Heart right ventricle (tissue), 16 donors: Measurements from ENCODE around the gene TBCCD1. TPM values are rescaled to one million over a fixed set of nuclear protein-coding genes. Genes with fewer than 3 reads are reported as not detected.
A peak's percentile ranks its signal among the peaks of the same experiment; 100 is the strongest.
"Not testable (repeated sequence)": the region's sequence is repeated elsewhere in the genome, so short reads cannot be mapped to it uniquely, and the experiment has no call there.

Experiments used
- ATAC-seq, 8 donors: fragments of 200-7000 bp; cut with Tn5 transposase; one replicate each; pipeline ENCODE4 v1.9.1; 2020; ENCODE audit warnings: mild to moderate bottlenecking in 8 of 8, moderate library complexity in 8 of 8, moderate number of reproducible peaks in 1 of 8
- DNase-seq, 2 donors: peaks; one replicate each; pipeline ENCODE4 v3.0.0-alpha.2; 2020
- H3K27ac ChIP-seq, 10 donors: fragments of 200-600 bp; sonication (generic) in 2 of 10; one replicate each; pipeline versions ENCODE4 v1.5.0 to v1.8.0; 2020 to 2022; ENCODE audit warnings: mild to moderate bottlenecking in 3 of 10
- H3K27me3 ChIP-seq, 7 donors: fragments of 200-600 bp; one replicate each; pipeline ENCODE4 v1.8.0; 2021 to 2022; ENCODE audit warnings: mild to moderate bottlenecking in 2 of 7
- H3K36me3 ChIP-seq, 9 donors: fragments of 200-600 bp; sonication (generic) in 1 of 9; one replicate each; pipeline versions ENCODE4 v1.5.0 to v1.8.0; 2020 to 2022; ENCODE audit warnings: mild to moderate bottlenecking in 2 of 9
- H3K4me1 ChIP-seq, 9 donors: fragments of 200-600 bp; sonication (generic) in 1 of 9; one replicate each; pipeline versions ENCODE4 v1.5.0 to v1.8.0; 2020 to 2022; ENCODE audit warnings: mild to moderate bottlenecking in 4 of 9
- H3K4me3 ChIP-seq, 10 donors: fragments of 200-600 bp; sonication (generic) in 2 of 10; one replicate each; pipeline versions ENCODE4 v1.5.0 to v1.8.0; 2020 to 2022; ENCODE audit warnings: mild to moderate bottlenecking in 7 of 10, moderate library complexity in 2 of 10
- H3K9me3 ChIP-seq, 11 donors: fragments of 200-600 bp in 10 of 11; sonication (generic) in 2 of 11; one replicate each; pipeline versions ENCODE4 v1.5.0 to v1.8.0; 2013 to 2022; ENCODE audit warnings: mild to moderate bottlenecking in 2 of 11, control low read depth in 1 of 11, moderate library complexity in 1 of 11
- WGBS, 2 donors: extraction: QIAGEN DNeasy Blood & Tissue Kit; methylation state at CpG; one replicate each; pipeline ENCODE4 v1.1.7; 2013; ENCODE audit warnings: inconsistent platforms in 1 of 2; 5-methylcytosine and 5-hydroxymethylcytosine counted together
- intact Hi-C, 10 donors: fragments of 100-400 bp; cut with DNase I; formaldehyde crosslinking; loops; one replicate each; pipeline versions ENCODE4 v1.11.1 to v1.14.2; 2022
- polyA plus RNA-seq, 2 donors: library from polyadenylated mRNA; stranded (reverse); fragments of 200-250 nt; gene quantifications; one replicate each; pipeline ENCODE4 v1.2.3, GENCODE V29; 2013
- total RNA-seq, 10 donors: library from RNA; stranded (reverse); fragmentation: NEBNext Ultra II Directional in 3 of 10; extraction: Animal tissue kit (Norgen Biotek cat#: 25700) in 3 of 10; gene quantifications; one replicate each; pipeline versions ENCODE4 v1.2.1 to v1.2.4, GENCODE V29; 2021 to 2023
- TF ChIP-seq, protein P1 (sequence below), 9 donors: fragments of 200-600 bp; sonication (generic) in 2 of 9; IDR thresholded peaks; one replicate each; pipeline versions ENCODE4 v1.5.0 to v1.8.0; 2021 to 2022; ENCODE audit warnings: antibody characterized with exemption in 9 of 9, mild to moderate bottlenecking in 5 of 9, moderate library complexity in 1 of 9
- donor health status: Arrhythmogenic right ventricular cardiomyopathy.
- donor health status: ischemic (EF 13 %, LVEDD 7.1; RV severe dilation, severe dysfunction).
- donor health status: healthy with polysubstance abuse.
- donor health status: DM: no; HTN: yes; CAD: no.
- donor health status: DM: no; HTN: no; CAD: no.
- donor health status: ischemic (EF 25% LVEDD 6.9; RV normal size, moderate dysfunction).
- donor health status: ischemic (EF 25% LVEDD 5.7; RV mildly dilated, moderate dysfunction).
- donor health status: healthy.
- donor health status: DM: yes; HTN: yes; CAD: no.
- donor health status: Ischemic cardiomyopathy.
- donor health status: ischemic (EF 35%, LVEDD 5.7; RV mildly dilated, moderate dysfunction).
- donor health status: nonischemic (EF 11% LVEDD 7.7; RV severe dilation, severe dysfunction).
- donor health status: DM: yes; HTN: yes; CAD: no.
- donor health status: PGD.
- donor health status: ischemic (EF 29% LVEDD 5.4; RV normal size, mild dysfunction).
- donor health status: nonischemic (EF 23%, LVEDD 6.1; RV moderate dilation, normal function).

Gene TBCCD1
- total and polyA plus RNA-seq, 12 donors, result 3.1 to 7.9 (median 6.7) TPM

DNA sequence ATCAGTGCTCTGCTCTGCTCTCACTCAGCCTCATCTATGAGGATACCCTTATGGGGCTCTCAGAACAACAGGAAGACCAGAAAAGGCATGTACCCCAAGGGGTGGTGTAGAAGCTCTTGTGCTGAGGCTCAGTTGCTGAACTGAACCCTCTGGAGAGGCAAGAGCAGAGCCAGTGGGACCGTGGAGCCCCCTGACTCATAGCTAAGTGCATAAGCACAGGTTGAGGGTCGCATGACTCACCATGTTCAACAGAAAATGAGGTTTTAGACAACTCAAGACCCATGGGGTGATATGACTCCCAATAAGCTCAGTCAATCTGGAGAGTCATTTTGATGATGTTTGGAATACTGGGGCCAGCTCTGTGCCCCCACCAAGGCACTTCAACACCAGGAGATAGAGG is 60.3 kb downstream of the TBCCD1 start:
- no peak for ATAC-seq
- no peak overlapping the region for H3K4me3 ChIP-seq
- H3K4me1 ChIP-seq, result peaks cover 0 to 24% (median 15%) of the 10 kb centered on the region in 9 donors
- WGBS, 2 donors, result 90% methylated on average over 2 of the region's 2 CpGs
- no peaks in the 10 kb centered on the region for H3K9me3 ChIP-seq
- no peaks in the 10 kb centered on the region for H3K36me3 ChIP-seq
- H3K27ac ChIP-seq, result no peak overlapping the region
- DNase-seq, result no peak
- H3K27me3 ChIP-seq, result peaks cover 0 to 7% (median 0%) of the 10 kb centered on the region in 7 donors
- intact Hi-C loops, result no loop called here
- TF ChIP-seq, protein P1, sequence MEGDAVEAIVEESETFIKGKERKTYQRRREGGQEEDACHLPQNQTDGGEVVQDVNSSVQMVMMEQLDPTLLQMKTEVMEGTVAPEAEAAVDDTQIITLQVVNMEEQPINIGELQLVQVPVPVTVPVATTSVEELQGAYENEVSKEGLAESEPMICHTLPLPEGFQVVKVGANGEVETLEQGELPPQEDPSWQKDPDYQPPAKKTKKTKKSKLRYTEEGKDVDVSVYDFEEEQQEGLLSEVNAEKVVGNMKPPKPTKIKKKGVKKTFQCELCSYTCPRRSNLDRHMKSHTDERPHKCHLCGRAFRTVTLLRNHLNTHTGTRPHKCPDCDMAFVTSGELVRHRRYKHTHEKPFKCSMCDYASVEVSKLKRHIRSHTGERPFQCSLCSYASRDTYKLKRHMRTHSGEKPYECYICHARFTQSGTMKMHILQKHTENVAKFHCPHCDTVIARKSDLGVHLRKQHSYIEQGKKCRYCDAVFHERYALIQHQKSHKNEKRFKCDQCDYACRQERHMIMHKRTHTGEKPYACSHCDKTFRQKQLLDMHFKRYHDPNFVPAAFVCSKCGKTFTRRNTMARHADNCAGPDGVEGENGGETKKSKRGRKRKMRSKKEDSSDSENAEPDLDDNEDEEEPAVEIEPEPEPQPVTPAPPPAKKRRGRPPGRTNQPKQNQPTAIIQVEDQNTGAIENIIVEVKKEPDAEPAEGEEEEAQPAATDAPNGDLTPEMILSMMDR (IDR thresholded peaks at IDR 0.05), result no peak

DNA sequence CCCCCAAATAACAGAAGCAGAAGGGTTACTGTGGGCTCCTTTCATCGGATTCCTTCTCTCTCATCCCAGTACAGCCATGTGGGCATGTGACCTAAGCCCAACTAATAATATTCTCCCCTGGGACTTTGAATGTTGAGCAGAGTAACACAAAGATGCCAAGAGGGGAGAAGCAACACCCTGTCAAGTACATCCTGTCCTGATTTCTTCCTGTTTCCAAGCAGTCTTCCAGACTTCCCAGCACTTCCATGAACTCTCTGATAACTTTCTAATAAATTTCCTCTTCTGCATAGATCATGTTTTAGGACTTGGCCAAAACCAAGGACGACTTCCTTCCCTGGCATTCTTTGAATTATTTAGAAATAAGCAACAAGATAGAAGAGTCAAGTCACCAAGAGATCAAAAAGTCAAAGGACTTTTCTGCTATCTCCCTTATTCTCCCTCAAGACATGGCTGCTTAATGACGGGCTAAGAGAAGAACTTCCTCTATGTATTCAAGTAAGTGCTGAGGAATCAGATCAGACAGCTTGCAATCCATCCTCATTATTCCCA is 60.9 kb downstream of the TBCCD1 start:
- no peak overlapping the region for H3K4me3 ChIP-seq
- no peak for DNase-seq
- peak in 2 of 8 donors; percentile 38 to 47 for ATAC-seq
- intact Hi-C loops, result no loop called here
- H3K4me1 ChIP-seq, result peaks cover 0 to 24% (median 15%) of the 10 kb centered on the region in 9 donors
- no peak overlapping the region for H3K27ac ChIP-seq
- no peaks in the 10 kb centered on the region for H3K36me3 ChIP-seq
- TF ChIP-seq, protein P1 (IDR thresholded peaks at IDR 0.05), result no peak
- H3K27me3 ChIP-seq, result peaks cover 0 to under 1% (median 0%) of the 10 kb centered on the region in 7 donors
- 42 to 50% methylated on average over 3 of the region's 3 CpGs for WGBS, 2 donors
- H3K9me3 ChIP-seq, result no peaks in the 10 kb centered on the region

DNA sequence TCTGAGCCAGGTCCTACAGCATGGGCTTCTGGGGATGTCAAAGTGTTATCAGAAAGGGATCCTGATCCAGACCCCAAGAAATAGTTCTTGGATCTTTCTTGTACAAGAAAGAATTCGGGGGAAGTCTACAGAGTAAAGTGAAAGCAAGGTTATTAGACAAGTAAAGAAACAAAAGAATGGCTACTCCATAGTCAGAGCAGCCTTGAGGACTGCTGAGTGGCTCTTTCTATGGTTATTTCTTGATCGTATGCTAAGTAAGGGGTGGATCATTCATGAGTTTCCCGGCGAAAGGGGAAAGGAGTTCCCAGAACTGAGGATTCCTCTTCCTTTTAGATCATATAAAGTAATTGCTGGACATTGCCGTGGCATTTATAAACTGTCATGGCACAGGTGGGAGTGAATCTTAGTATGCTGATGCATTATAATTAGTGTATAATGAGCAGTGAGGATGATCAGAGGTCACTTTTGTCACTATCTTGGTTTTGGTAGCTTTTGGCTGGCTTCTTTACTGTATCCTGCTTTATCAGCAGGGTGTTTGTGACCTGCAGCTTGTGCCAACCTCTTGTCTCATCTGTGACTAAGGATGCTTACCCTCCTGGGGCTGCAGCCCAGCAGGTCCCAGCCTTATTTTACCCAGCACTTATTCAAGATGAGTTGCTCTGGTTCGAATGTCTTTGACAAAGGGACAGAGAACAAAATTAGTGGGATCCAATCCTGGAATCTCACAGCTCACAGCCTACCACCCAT is 64.0 kb downstream of the TBCCD1 start:
- Histone ChIP-seq H3K27ac (no peak overlapping the region), H3K4me1 (peaks cover 0 to 24% (median 15%) of the 10 kb centered on the region in 9 donors), H3K4me3 (peak overlapping the region in 4 of 10 donors; percentile 16 to 32 (median 24)), H3K9me3 (peaks cover 0 to 6% (median 0%) of the 10 kb centered on the region in 11 donors), H3K27me3 (no peaks in the 10 kb centered on the region), H3K36me3 (no peaks in the 10 kb centered on the region)
- 50 to 55% methylated on average over 6 of the region's 6 CpGs for WGBS, 2 donors
- intact Hi-C loops, result no loop called here
- no peak for DNase-seq
- peak in 2 of 8 donors; percentile 46 to 60 for ATAC-seq
- TF ChIP-seq, protein P1 (IDR thresholded peaks at IDR 0.05), result no peak

DNA sequence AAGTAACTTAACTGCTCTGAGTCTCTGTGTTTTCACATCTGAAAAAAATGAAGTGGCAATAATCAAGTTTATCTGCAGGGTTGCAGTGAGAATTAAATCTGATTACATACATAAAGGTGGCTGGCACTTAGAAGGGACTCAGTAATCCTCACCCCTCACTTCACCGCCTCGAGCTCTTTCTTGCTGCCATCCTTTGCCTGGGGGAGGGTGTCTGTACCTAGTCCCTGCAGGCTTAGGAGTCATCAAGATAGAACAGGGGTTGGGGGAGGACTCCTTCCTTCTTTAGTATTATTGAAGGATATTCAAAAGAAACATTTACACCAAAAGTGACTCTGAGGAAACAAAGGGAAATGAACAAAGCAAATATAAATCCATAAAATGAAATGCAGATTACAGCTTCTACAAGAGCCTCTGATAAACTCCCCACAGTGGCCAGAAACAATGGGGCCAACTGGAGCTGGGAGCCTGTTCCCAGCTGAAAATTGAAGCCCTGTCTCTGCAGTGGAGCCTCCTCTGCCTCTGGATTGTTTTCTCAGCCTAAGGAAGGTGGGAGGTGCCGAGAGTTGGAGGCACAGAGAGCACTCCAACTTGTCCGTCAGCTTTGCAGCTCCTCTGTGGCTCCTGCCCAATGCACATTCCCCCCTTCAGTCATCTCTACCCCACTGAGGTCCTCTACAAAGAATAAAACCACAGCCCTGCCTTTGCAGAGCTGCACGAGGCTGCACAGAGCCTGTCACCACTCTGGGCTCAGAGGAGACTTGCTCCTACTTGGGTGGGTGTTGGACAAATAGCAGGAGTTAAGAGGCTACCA is 64.8 kb downstream of the TBCCD1 start:
- DNase-seq (no peak), ATAC-seq (peak in 7 of 8 donors; percentile 11 to 58 (median 33))
- Histone ChIP-seq H3K4me1 (peaks cover 0 to 24% (median 15%) of the 10 kb centered on the region in 9 donors), H3K4me3 (peak overlapping the region in 4 of 10 donors; percentile 16 to 32 (median 24)), H3K27me3 (no peaks in the 10 kb centered on the region), H3K9me3 (peaks cover 0 to 8% (median 0%) of the 10 kb centered on the region in 11 donors), H3K27ac (no peak overlapping the region), H3K36me3 (no peaks in the 10 kb centered on the region)
- intact Hi-C loops, result no loop called here
- 36 to 40% methylated on average over 5 of the region's 5 CpGs for WGBS, 2 donors
- TF ChIP-seq, protein P1 (IDR thresholded peaks at IDR 0.05), result no peak

DNA sequence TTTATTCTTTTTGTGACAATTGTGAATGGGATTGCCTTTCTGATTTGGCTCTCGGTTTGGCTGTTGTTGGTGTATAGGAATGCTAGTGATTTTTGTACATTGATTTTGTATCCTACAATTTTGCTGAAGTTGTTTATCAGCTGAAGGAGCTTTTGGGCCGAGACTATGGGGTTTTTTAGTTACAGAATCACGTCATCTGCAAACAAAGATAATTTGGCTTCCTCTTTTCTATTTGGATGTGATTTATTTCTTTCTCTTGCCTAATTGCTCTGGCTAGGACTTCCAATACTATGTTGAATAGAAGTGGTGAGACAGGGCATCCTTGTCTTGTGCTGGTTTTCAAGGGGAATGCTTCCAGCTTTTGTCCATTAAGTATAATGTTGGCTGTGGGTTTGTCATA is 67.2 kb downstream of the TBCCD1 start:
- ATAC-seq, intact Hi-C loops, H3K27ac ChIP-seq, H3K36me3 ChIP-seq, DNase-seq, H3K9me3 ChIP-seq, H3K27me3 ChIP-seq, H3K4me3 ChIP-seq: not testable (repeated sequence)
- 73 to 81% methylated on average over 3 of the region's 3 CpGs for whole genome bisulfite sequencing, 2 donors
- H3K4me1 ChIP-seq, result peaks cover 0 to 30% (median 15%) of the 10 kb centered on the region in 9 donors

DNA sequence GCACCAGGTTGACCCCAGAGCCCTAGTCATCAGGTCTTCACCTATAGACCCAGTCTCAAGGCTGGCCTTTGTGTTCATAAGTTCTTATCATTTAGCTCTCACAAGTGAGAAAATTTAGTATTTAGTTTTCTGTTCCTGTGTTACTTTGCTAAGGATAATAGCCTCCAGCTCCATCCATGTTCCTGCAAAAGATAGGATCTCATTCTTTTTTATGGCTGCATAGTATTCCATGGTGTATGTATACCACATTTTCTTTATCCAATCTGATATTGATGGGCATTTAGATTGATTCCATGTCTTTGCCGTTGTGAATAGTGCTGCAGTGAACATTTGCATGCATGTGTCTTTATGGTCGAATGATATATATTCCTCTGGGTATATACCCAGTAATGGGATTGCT is 69.1 kb downstream of the TBCCD1 start:
- intact Hi-C loops, H3K27ac ChIP-seq: not testable (repeated sequence)

More for the DNA sequence above, 69.1 kb downstream of the TBCCD1 start:
- H3K27me3 ChIP-seq, DNase-seq, H3K4me3 ChIP-seq, H3K9me3 ChIP-seq, H3K36me3 ChIP-seq, ATAC-seq: not testable (repeated sequence)
- H3K4me1 ChIP-seq, result peaks cover 0 to 24% (median 8%) of the 10 kb centered on the region in 9 donors
- WGBS, 2 donors, result 89 to 96% methylated on average over 2 of the region's 2 CpGs
